Activated naive CD4-positive, alpha-beta T cell (primary cell): Measurements from ENCODE around the gene ARID3A.

Source experiments
- DNase-seq, 4 experiments: peaks; one replicate each; lab custom pipeline; 2025; lab: John Stamatoyannopoulos, UW

Gene ARID3A

GRCh38 chr19:911197-912033 lies 14.4 kb upstream of the ARID3A start:
- DNase-seq = no peak

GRCh38 chr19:912181-913079 lies 13.4 kb upstream of the ARID3A start:
- peak in 2 of 4 experiments; percentile 48 to 56 for DNase-seq

GRCh38 chr19:913080-913748 lies 12.6 kb upstream of the ARID3A start, which contains the start of gene R3HDM4:
R3HDM4 (minus strand) TSS chr19:913219; CDS start chr19:913157, 62 bp downstream.
- peak; percentile 49 to 89 (median 70) for DNase-seq

GRCh38 chr19:916645-917322 lies 9.1 kb upstream of the ARID3A start:
- DNase-seq = no peak

GRCh38 chr19:917323-918151 lies 8.3 kb upstream of the ARID3A start, which contains the start of gene KISS1R:
KISS1R (plus strand) TSS chr19:917333; CDS start chr19:917503, 170 bp downstream.
- peak in 2 of 4 experiments; percentile 21 to 34 for DNase-seq

GRCh38 chr19:918152-918437 lies 7.7 kb upstream of the ARID3A start:
- no peak for DNase-seq

GRCh38 chr19:918481-919198 lies 7.2 kb upstream of the ARID3A start:
- peak in 1 of 4 experiments; percentile 19 for DNase-seq

- peak in 1 of 4 experiments; percentile 58 for DNase-seq
These were observed 6.4 kb upstream of the ARID3A start for GRCh38 chr19:919199-920050.

GRCh38 chr19:920051-920864 lies 5.6 kb upstream of the ARID3A start:
- DNase-seq = peak; percentile 26 to 67 (median 46)

GRCh38 chr19:924553-925086 lies 1.2 kb upstream of the ARID3A start:
- DNase-seq = peak in 1 of 4 experiments; percentile 12

- no peak for DNase-seq
These were observed 729 bp upstream of the ARID3A start for GRCh38 chr19:925087-925525.

GRCh38 chr19:926323-926588 lies 421 bp downstream of the ARID3A start:
- DNase-seq = no peak

GRCh38 chr19:926589-927350 lies 935 bp downstream of the ARID3A start:
- DNase-seq = peak in 1 of 4 experiments; percentile 19

- no peak for DNase-seq
These were observed 1.5 kb downstream of the ARID3A start for GRCh38 chr19:927351-927779.

GRCh38 chr19:927780-928401 lies 2.1 kb downstream of the ARID3A start:
- no peak for DNase-seq

GRCh38 chr19:928471-929202 lies 2.8 kb downstream of the ARID3A start:
- DNase-seq = no peak
